Endothelial cell of umbilical vein (primary cell): Measurements from ENCODE around the gene TFF1. TPM values are rescaled to one million over a fixed set of nuclear protein-coding genes. Genes with fewer than 3 reads are reported as not detected.

ENCODE experiments used
- BruUV-seq: library from RNA; stranded (reverse); fragments of 400-500 nt; replicated peaks from 2 replicates; lab custom pipeline; 2021; lab: Mats Ljungman, UMichigan
- CTCF ChIA-PET: fragments of 300-600, 350-600 bp; sonication (Branson Sonifier 250); formaldehyde crosslinking; loops from one replicate; lab custom pipeline; 2021; ENCODE audit warnings: antibody characterized with exemption, inconsistent platforms; lab: Charles Lee
- POLR2A ChIA-PET: fragments of 300-600, 350-600 bp; sonication (Branson Sonifier 250); formaldehyde crosslinking; loops from one replicate; lab custom pipeline; 2021; ENCODE audit warnings: antibody characterized with exemption, inconsistent platforms; lab: Charles Lee
- DNase-seq: peaks from one replicate; pipeline ENCODE4 v3.0.0-alpha.2; 2011; ENCODE audit warnings: low read depth, low spot score
- FAIRE-seq: peaks from 2 replicates; lab custom pipeline; 2011; peaks lifted over from hg19 to GRCh38; lab: Jason Lieb, UNC
- H2AFZ ChIP-seq: 2 replicates; pipeline ENCODE4 v1.6.0; 2012; ENCODE audit warnings: low read depth, low read length, control low read depth, inconsistent platforms
- H3K27ac ChIP-seq: 2 replicates; pipeline ENCODE4 v1.5.1; 2011; ENCODE audit warnings: low read depth, mild to moderate bottlenecking, control low read depth, low read length, moderate library complexity; ENCODE audit not compliant: insufficient read depth
- H3K27me3 ChIP-seq, 2 experiments: 2 replicates each; pipeline versions ENCODE4 v1.6.0 to v1.6.1; 2011; ENCODE audit warnings: low read length in 2 of 2, mixed read lengths in 1 of 2; ENCODE audit not compliant: control insufficient read depth in 2 of 2, insufficient read depth in 2 of 2
- H3K36me3 ChIP-seq, 2 experiments: 2 replicates in 1 of 2; 3 replicates in 1 of 2; pipeline ENCODE4 v1.5.1; 2011; ENCODE audit warnings: low read length in 2 of 2, mild to moderate bottlenecking in 1 of 2, moderate library complexity in 1 of 2; ENCODE audit not compliant: control insufficient read depth in 2 of 2, insufficient read depth in 2 of 2; ENCODE audit errors: extremely low read depth in 1 of 2
- H3K4me1 ChIP-seq: 3 replicates; pipeline ENCODE4 v1.5.1; 2011; ENCODE audit warnings: mild to moderate bottlenecking, low read length; ENCODE audit not compliant: control insufficient read depth, insufficient read depth; ENCODE audit errors: extremely low read depth
- H3K4me2 ChIP-seq: 2 replicates; pipeline ENCODE4 v1.6.1; 2011; ENCODE audit warnings: low read length, control low read depth, mixed read lengths; ENCODE audit not compliant: insufficient read depth
- H3K4me3 ChIP-seq, 3 experiments: fragments of 200-600 bp in 1 of 3; sonication (generic), shearing (Covaris generic) in 1 of 3; replicated peaks in 1 of 3; 2 replicates each; pipeline ENCODE4 v1.5.1; 2011 to 2016; ENCODE audit warnings: control low read depth in 3 of 3, low read length in 3 of 3, mild to moderate bottlenecking in 2 of 3, inconsistent platforms in 1 of 3, low read depth in 1 of 3, moderate library complexity in 1 of 3; ENCODE audit not compliant: insufficient read depth in 1 of 3
- H3K79me2 ChIP-seq: 2 replicates; pipeline ENCODE4 v1.6.0; 2012; ENCODE audit warnings: low read length, inconsistent platforms; ENCODE audit not compliant: control insufficient read depth, insufficient read depth
- H3K9ac ChIP-seq: replicated peaks from 2 replicates; pipeline ENCODE3; 2011; ENCODE audit warnings: low read length, control low read depth; ENCODE audit not compliant: insufficient read depth; ENCODE audit errors: extremely low read depth
- H3K9me1 ChIP-seq: replicated peaks from 3 replicates; pipeline ENCODE4 v1.6.0; 2011; ENCODE audit warnings: mild to moderate bottlenecking, low read length; ENCODE audit not compliant: control insufficient read depth, insufficient read depth; ENCODE audit errors: extremely low read depth
- H3K9me3 ChIP-seq: replicated peaks from 2 replicates; pipeline ENCODE4 v1.5.1; 2012; ENCODE audit warnings: low read length, inconsistent platforms; ENCODE audit not compliant: control insufficient read depth, insufficient read depth
- H4K20me1 ChIP-seq: replicated peaks from 2 replicates; pipeline ENCODE3; 2011; ENCODE audit warnings: mild to moderate bottlenecking, low read length; ENCODE audit not compliant: control insufficient read depth, insufficient read depth; ENCODE audit errors: extremely low read depth
- EZH2 ChIP-seq: IDR thresholded peaks from 2 replicates; pipeline ENCODE4 v1.6.1; 2012; ENCODE audit warnings: borderline replicate concordance, low read depth, mild to moderate bottlenecking, moderate library complexity, low read length, inconsistent platforms; ENCODE audit not compliant: severe bottlenecking
- FOS ChIP-seq: IDR thresholded peaks from 2 replicates; pipeline ENCODE4 v1.6.1; 2011; ENCODE audit warnings: mild to moderate bottlenecking, low read length, moderate library complexity, borderline replicate concordance; ENCODE audit not compliant: insufficient read depth
- GATA2 ChIP-seq: IDR thresholded peaks from 2 replicates; pipeline ENCODE4 v1.7.0; 2011; ENCODE audit warnings: low read depth, mild to moderate bottlenecking, moderate library complexity, mixed read lengths, low read length; ENCODE audit not compliant: insufficient read length, insufficient read depth
- JUN ChIP-seq: IDR thresholded peaks from 2 replicates; pipeline ENCODE4 v1.6.1; 2011; ENCODE audit warnings: borderline replicate concordance, low read depth; ENCODE audit not compliant: insufficient read length, insufficient read depth
- MYC ChIP-seq: IDR thresholded peaks from one replicate; pipeline ENCODE4 v1.6.1; 2011; ENCODE audit warnings: mild to moderate bottlenecking, low read depth, low read length
- POLR2A ChIP-seq: IDR thresholded peaks from 2 replicates; pipeline ENCODE4 v1.6.1; 2012; ENCODE audit warnings: low read depth, mild to moderate bottlenecking, control low read depth, low read length
- POLR2AphosphoS5 ChIP-seq: IDR thresholded peaks from 2 replicates; pipeline ENCODE4 v1.6.1; 2012; ENCODE audit warnings: low read depth, mild to moderate bottlenecking, control low read depth, low read length, moderate library complexity; ENCODE audit not compliant: insufficient read depth
- dilution Hi-C: fragments of 300-500 bp; cut with MboI; formaldehyde crosslinking; loops from one replicate; pipeline ENCODE4 v1.15.0; 2019; ENCODE audit warnings: low sequenced_read_pairs; ENCODE audit not compliant: extremely low pct_ligation_motif_present
- intact Hi-C: fragments of 100-400 bp; cut with micrococcal nuclease; formaldehyde crosslinking; loops from one replicate; pipeline ENCODE4 v1.10.0; 2022
- polyA plus RNA-seq, 4 experiments: library from polyadenylated mRNA; depleted of rRNA in 3 of 4; stranded (reverse) in 3 of 4; unstranded in 1 of 4; fragments of >200 nt; gene quantifications; 2 replicates each; pipeline versions ENCODE4 v1.2.1 to v1.2.3, GENCODE V29; 2011 to 2012; ENCODE audit warnings: missing spikeins in 1 of 4
- total RNA-seq: library from RNA; stranded (reverse); gene quantifications from 2 replicates; pipeline ENCODE4 v1.2.3, GENCODE V29; 2021
- TF ChIP-seq, protein P1 (sequence below), 2 donors: IDR thresholded peaks; 1 replicate in 1 of 2; 2 replicates in 1 of 2; pipeline ENCODE4 v1.5.1; 2011; ENCODE audit warnings: low read length in 2 of 2, mild to moderate bottlenecking in 2 of 2, moderate library complexity in 2 of 2, control low read depth in 1 of 2, inconsistent platforms in 1 of 2, low read depth in 1 of 2; ENCODE audit not compliant: insufficient read depth in 1 of 2; ENCODE audit errors: extremely low read depth in 1 of 2
- TF ChIP-seq, protein P2 (sequence below): IDR thresholded peaks from 2 replicates; pipeline ENCODE4 v1.6.1; 2011; ENCODE audit not compliant: insufficient read depth, insufficient read length

The TFF1 gene
- total and polyA plus RNA-seq, 2 donors (not counting 3 experiments of a cell fraction or from before 2014, with no cell fraction given) = not detected

DNA sequence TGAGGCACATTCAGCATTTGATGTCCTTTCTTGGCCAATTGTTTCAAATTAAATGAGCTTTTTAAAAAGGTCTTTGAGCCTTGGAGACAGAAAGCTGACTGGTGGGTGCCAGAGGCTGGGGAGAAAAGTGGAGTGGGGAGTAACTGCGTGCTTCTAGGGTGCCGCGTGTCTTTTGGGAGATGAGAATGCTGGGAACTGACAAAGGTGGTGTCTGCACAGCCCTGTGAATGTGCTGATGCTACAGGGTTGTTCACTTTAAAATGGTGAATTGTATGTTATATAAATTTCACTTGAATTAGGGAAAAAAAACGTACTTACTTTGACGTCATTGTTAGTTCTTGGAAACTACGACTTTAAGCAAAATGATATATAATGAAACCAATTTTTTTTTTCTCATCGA, 8.1 kb upstream of the TFF1 start:
- Histone ChIP-seq H2AFZ (no peak overlapping the region), H3K36me3 (no peaks in the 10 kb centered on the region), H3K9ac (no peak overlapping the region), H3K4me1 (no peaks in the 10 kb centered on the region), H3K79me2 (no peaks in the 10 kb centered on the region), H3K9me3 (no peaks in the 10 kb centered on the region), H3K4me2 (no peak overlapping the region), H3K27me3 (peaks cover 0 to under 1% of the 10 kb centered on the region in 2 experiments), H3K9me1 (no peaks in the 10 kb centered on the region), H4K20me1 (no peaks in the 10 kb centered on the region), H3K4me3 (no peak overlapping the region), H3K27ac (no peak overlapping the region)
- intact Hi-C loops = no loop called here
- dilution Hi-C loops = no loop called here
- POLR2A ChIA-PET = no interaction called here
- DNase-seq = no peak
- CTCF ChIA-PET = interaction anchor here (1.0 kb wide), 1 partner anchor 63 kb away, joined by 3 read pairs; no protein-coding TSS in a partner anchor
- BruUV-seq = no TSS peak
- no peak for FAIRE-seq
- TF ChIP-seq MYC = no peak
- TF ChIP-seq JUN = no peak
- no peak for TF ChIP-seq POLR2A
- no peak for TF ChIP-seq FOS
- TF ChIP-seq POLR2AphosphoS5 = no peak
- TF ChIP-seq GATA2 = no peak
- TF ChIP-seq, protein P1, sequence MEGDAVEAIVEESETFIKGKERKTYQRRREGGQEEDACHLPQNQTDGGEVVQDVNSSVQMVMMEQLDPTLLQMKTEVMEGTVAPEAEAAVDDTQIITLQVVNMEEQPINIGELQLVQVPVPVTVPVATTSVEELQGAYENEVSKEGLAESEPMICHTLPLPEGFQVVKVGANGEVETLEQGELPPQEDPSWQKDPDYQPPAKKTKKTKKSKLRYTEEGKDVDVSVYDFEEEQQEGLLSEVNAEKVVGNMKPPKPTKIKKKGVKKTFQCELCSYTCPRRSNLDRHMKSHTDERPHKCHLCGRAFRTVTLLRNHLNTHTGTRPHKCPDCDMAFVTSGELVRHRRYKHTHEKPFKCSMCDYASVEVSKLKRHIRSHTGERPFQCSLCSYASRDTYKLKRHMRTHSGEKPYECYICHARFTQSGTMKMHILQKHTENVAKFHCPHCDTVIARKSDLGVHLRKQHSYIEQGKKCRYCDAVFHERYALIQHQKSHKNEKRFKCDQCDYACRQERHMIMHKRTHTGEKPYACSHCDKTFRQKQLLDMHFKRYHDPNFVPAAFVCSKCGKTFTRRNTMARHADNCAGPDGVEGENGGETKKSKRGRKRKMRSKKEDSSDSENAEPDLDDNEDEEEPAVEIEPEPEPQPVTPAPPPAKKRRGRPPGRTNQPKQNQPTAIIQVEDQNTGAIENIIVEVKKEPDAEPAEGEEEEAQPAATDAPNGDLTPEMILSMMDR (IDR thresholded peaks at IDR 0.05; ENCODE audit: extremely low read depth in 1 of 2, insufficient read depth in 1 of 2, low read depth in 1 of 2, low read length in 2 of 2) = no peak
- TF ChIP-seq, protein P2, sequence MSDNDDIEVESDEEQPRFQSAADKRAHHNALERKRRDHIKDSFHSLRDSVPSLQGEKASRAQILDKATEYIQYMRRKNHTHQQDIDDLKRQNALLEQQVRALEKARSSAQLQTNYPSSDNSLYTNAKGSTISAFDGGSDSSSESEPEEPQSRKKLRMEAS = no peak
- no peak for TF ChIP-seq EZH2
